ENCODE data around the gene SGCA. TPM values are rescaled to one million over a fixed set of nuclear protein-coding genes. Genes with fewer than 3 reads are reported as not detected.

SGCA gene
- polyA plus RNA-seq, 1 donor from 2014 or later: 0.43 TPM

- Histone ChIP-seq H3F3A (ENCODE audit: insufficient read depth, low read length, poor library complexity, severe bottlenecking) (no peaks in the 10 kb centered on the region), H3K36me3 (ENCODE audit: insufficient read depth, low read length) (no peaks in the 10 kb centered on the region), H3K9ac (ENCODE audit: low read length) (no peak overlapping the region), H4K20me1 (ENCODE audit: insufficient read depth) (no peaks in the 10 kb centered on the region), H3K79me2 (replicated peaks; ENCODE audit: insufficient read depth, low read length) (no peaks in the 10 kb centered on the region), H3K9me2 (ENCODE audit: insufficient read depth, low read length) (no peaks in the 10 kb centered on the region), H3K27ac (ENCODE audit: low read length) (no peak overlapping the region), H3K4me2 (ENCODE audit: low read length) (no peak overlapping the region), H2AFZ (ENCODE audit: low read depth, low read length) (no peak overlapping the region), H3K27me3 (ENCODE audit: insufficient read depth, low read depth, low read length) (no peaks in the 10 kb centered on the region), H3K9me3 (ENCODE audit: low read length) (no peaks in the 10 kb centered on the region), H3K4me3 (ENCODE audit: low read length) (no peak overlapping the region)
- TF ChIP-seq MXI1 (conservative IDR thresholded peaks at IDR 0.05; ENCODE audit: poor library complexity, severe bottlenecking) (no peak), EP300 (conservative IDR thresholded peaks at IDR 0.05; ENCODE audit: poor library complexity, severe bottlenecking) (no peak), POLR2AphosphoS5 (IDR thresholded peaks at IDR 0.05) (no peak), SMC3 (conservative IDR thresholded peaks at IDR 0.05; ENCODE audit: poor library complexity) (no peak), CTCF (IDR thresholded peaks at IDR 0.05; ENCODE audit: poor library complexity, severe bottlenecking) (no peak), TAF1 (IDR thresholded peaks at IDR 0.05; ENCODE audit: low read depth) (no peak), REST (IDR thresholded peaks at IDR 0.05; ENCODE audit: borderline replicate concordance) (no peak), RAD21 (conservative IDR thresholded peaks at IDR 0.05) (no peak), EZH2 (IDR thresholded peaks at IDR 0.05; ENCODE audit: borderline replicate concordance, insufficient read depth, low read length, poor library complexity, severe bottlenecking) (no peak)
Measured at GRCh38 chr17:50221864-50222545, 56.2 kb downstream of the SGCA start.

GRCh38 chr17:50222922-50223321, 57.1 kb downstream of the SGCA start:
- Histone ChIP-seq H3K9me2 (ENCODE audit: insufficient read depth, low read length) (no peaks in the 10 kb centered on the region), H3K27ac (ENCODE audit: low read length) (no peak overlapping the region), H3K9ac (ENCODE audit: low read length) (no peak overlapping the region), H3F3A (ENCODE audit: insufficient read depth, low read length, poor library complexity, severe bottlenecking) (no peaks in the 10 kb centered on the region), H4K20me1 (ENCODE audit: insufficient read depth) (no peaks in the 10 kb centered on the region), H3K4me2 (ENCODE audit: low read length) (no peak overlapping the region), H3K36me3 (ENCODE audit: insufficient read depth, low read length) (no peaks in the 10 kb centered on the region), H3K4me3 (ENCODE audit: low read length) (no peak overlapping the region), H3K9me3 (ENCODE audit: low read length) (no peaks in the 10 kb centered on the region), H3K27me3 (ENCODE audit: insufficient read depth, low read depth, low read length) (no peaks in the 10 kb centered on the region), H3K79me2 (replicated peaks; ENCODE audit: insufficient read depth, low read length) (no peaks in the 10 kb centered on the region), H2AFZ (ENCODE audit: low read depth, low read length) (no peak overlapping the region)
- TF ChIP-seq RAD21 (conservative IDR thresholded peaks at IDR 0.05) (no peak), REST (IDR thresholded peaks at IDR 0.05; ENCODE audit: borderline replicate concordance) (no peak), SMC3 (conservative IDR thresholded peaks at IDR 0.05; ENCODE audit: poor library complexity) (no peak), TAF1 (IDR thresholded peaks at IDR 0.05; ENCODE audit: low read depth) (no peak), MXI1 (conservative IDR thresholded peaks at IDR 0.05; ENCODE audit: poor library complexity, severe bottlenecking) (no peak), POLR2AphosphoS5 (IDR thresholded peaks at IDR 0.05) (no peak)
